GM12891 (cell line): ENCODE measurements around the gene KIAA0319L.

Experiments used
- DNase-seq: peaks from one replicate; pipeline ENCODE4 v3.0.0; 2011; ENCODE audit warnings: low spot score; ENCODE audit not compliant: insufficient read length
- FAIRE-seq: peaks from 2 replicates; lab custom pipeline; 2011; peaks lifted over from hg19 to GRCh38; lab: Jason Lieb, UNC
- PAX5 ChIP-seq: IDR thresholded peaks from 2 replicates; pipeline ENCODE4 v1.6.1; 2011; ENCODE audit warnings: low read length, moderate library complexity, mild to moderate bottlenecking; ENCODE audit not compliant: insufficient read depth, severe bottlenecking
- POLR2A ChIP-seq: IDR thresholded peaks from 2 replicates; pipeline ENCODE4 v1.6.1; 2011; ENCODE audit warnings: low read depth, low read length, control low read depth
- POLR2AphosphoS5 ChIP-seq: IDR thresholded peaks from 2 replicates; pipeline ENCODE4 v1.6.1; 2011; ENCODE audit warnings: low read depth, low read length, control low read depth
- POU2F2 ChIP-seq: IDR thresholded peaks from 2 replicates; pipeline ENCODE4 v1.6.1; 2011; ENCODE audit warnings: low read depth, mild to moderate bottlenecking, control low read depth, low read length, moderate library complexity
- SPI1 ChIP-seq: IDR thresholded peaks from 2 replicates; pipeline ENCODE4 v1.6.1; 2011; ENCODE audit warnings: low read depth, low read length, control low read depth
- TAF1 ChIP-seq: IDR thresholded peaks from 2 replicates; pipeline ENCODE4 v1.6.1; 2011; ENCODE audit warnings: low read depth, low read length, control low read depth

Gene KIAA0319L

GRCh38 chr1:35463232-35463631 is 94.0 kb downstream of the KIAA0319L start:
- DNase-seq (no peak), FAIRE-seq (peak; percentile 41)
- TF ChIP-seq POLR2A = no peak
- no peak for TF ChIP-seq PAX5
- TF ChIP-seq TAF1 = no peak
- TF ChIP-seq POU2F2 = no peak
- no peak for TF ChIP-seq POLR2AphosphoS5
- no peak for TF ChIP-seq SPI1

- DNase-seq = no peak
- FAIRE-seq = peak; percentile 64
- TF ChIP-seq POLR2AphosphoS5 (no peak), SPI1 (no peak), TAF1 (no peak), PAX5 (no peak), POLR2A (peak; percentile 35; the same call in 1 of the 2 replicates)
These were observed 95.1 kb downstream of the KIAA0319L start for GRCh38 chr1:35461966-35462651.

- no peak for FAIRE-seq
- DNase-seq = no peak
- TF ChIP-seq TAF1 = no peak
- TF ChIP-seq POLR2AphosphoS5 = no peak
- no peak for TF ChIP-seq POU2F2
- no peak for TF ChIP-seq SPI1
- no peak for TF ChIP-seq PAX5
- no peak for TF ChIP-seq POLR2A
These were observed 96.4 kb downstream of the KIAA0319L start for GRCh38 chr1:35460796-35461195.

GRCh38 chr1:35454616-35455015 is 102.6 kb downstream of the KIAA0319L start:
- FAIRE-seq (no peak), DNase-seq (no peak)
- TF ChIP-seq POLR2A (no peak), TAF1 (no peak), POU2F2 (no peak), POLR2AphosphoS5 (no peak), PAX5 (no peak)

- TF ChIP-seq SPI1 = no peak
- TF ChIP-seq PAX5 = no peak
- no peak for TF ChIP-seq TAF1
- TF ChIP-seq POLR2A = no peak
- no peak for TF ChIP-seq POU2F2
- TF ChIP-seq POLR2AphosphoS5 = no peak
- DNase-seq (no peak), FAIRE-seq (no peak)
These were observed 103.0 kb downstream of the KIAA0319L start for GRCh38 chr1:35454176-35454575.

- DNase-seq (no peak), FAIRE-seq (no peak)
- TF ChIP-seq SPI1 (no peak), POLR2AphosphoS5 (no peak), POLR2A (no peak), POU2F2 (no peak), TAF1 (no peak), PAX5 (no peak)
These were observed 104.2 kb downstream of the KIAA0319L start for GRCh38 chr1:35453031-35453430.

GRCh38 chr1:35452106-35452774 is 105.0 kb downstream of the KIAA0319L start:
- FAIRE-seq = no peak
- no peak for TF ChIP-seq PAX5
- TF ChIP-seq POLR2AphosphoS5 = no peak
- no peak for TF ChIP-seq TAF1
- TF ChIP-seq POU2F2 = no peak
- no peak for TF ChIP-seq SPI1
- no peak for TF ChIP-seq POLR2A
- no peak for DNase-seq

GRCh38 chr1:35451125-35451528 is 106.1 kb downstream of the KIAA0319L start:
- TF ChIP-seq PAX5 (no peak), POU2F2 (no peak), POLR2A (no peak), POLR2AphosphoS5 (no peak), SPI1 (no peak), TAF1 (no peak)

GRCh38 chr1:35449334-35450008 is 107.7 kb downstream of the KIAA0319L start:
- DNase-seq (no peak), FAIRE-seq (no peak)
- TF ChIP-seq PAX5 (no peak), POLR2AphosphoS5 (no peak), SPI1 (no peak), POLR2A (no peak), TAF1 (no peak), POU2F2 (no peak)

More at GRCh38 chr1:35451125-35451528, 106.1 kb downstream of the KIAA0319L start:
- DNase-seq = no peak
- peak; percentile 95 for FAIRE-seq

GRCh38 chr1:35448344-35448801 is 108.8 kb downstream of the KIAA0319L start:
- FAIRE-seq = no peak
- no peak for DNase-seq
- TF ChIP-seq POU2F2 = no peak
- no peak for TF ChIP-seq SPI1
- TF ChIP-seq POLR2AphosphoS5 = no peak
- TF ChIP-seq TAF1 = no peak
- no peak for TF ChIP-seq PAX5
- no peak for TF ChIP-seq POLR2A
